K562 (cell line): ENCODE measurements around the gene KCTD17. TPM values are rescaled to one million over a fixed set of nuclear protein-coding genes. Genes with fewer than 3 reads are reported as not detected.

ENCODE experiments used
- ARID4B ChIP-seq: sonication (generic); formaldehyde crosslinking; IDR thresholded peaks from 2 replicates; pipeline ENCODE4 v1.8.0; 2022; ENCODE audit warnings: mild to moderate bottlenecking, missing genetic modification reagents
- CLOCK ChIP-seq: fragments of 250-450 bp; sonication (Bioruptor Pico); IDR thresholded peaks from 2 replicates; pipeline ENCODE4 v1.4.0; 2020; ENCODE audit warnings: mild to moderate bottlenecking, moderate library complexity, borderline replicate concordance
- CXXC5 ChIP-seq: fragments of 250-450 bp; sonication (Bioruptor Pico); IDR thresholded peaks from 2 replicates; pipeline ENCODE4 v1.8.0; 2022; ENCODE audit warnings: inconsistent platforms, mild to moderate bottlenecking, moderate library complexity
- EZH2 ChIP-seq: IDR thresholded peaks from 2 replicates; pipeline ENCODE4 v1.6.1; 2012; ENCODE audit warnings: low read depth, mild to moderate bottlenecking, inconsistent platforms, low read length, borderline replicate concordance
- FOXJ3 ChIP-seq: sonication (generic); formaldehyde crosslinking; IDR thresholded peaks from 2 replicates; pipeline ENCODE4 v1.4.0; 2020; ENCODE audit warnings: mild to moderate bottlenecking, missing genetic modification reagents
- HMGN3 ChIP-seq: IDR thresholded peaks from 2 replicates; pipeline ENCODE4 v1.6.1; 2011; ENCODE audit warnings: borderline replicate concordance, low read depth, mild to moderate bottlenecking, mixed read lengths, low read length; ENCODE audit not compliant: insufficient read length; ENCODE audit errors: extremely low read depth
- MLLT1 ChIP-seq, 2 experiments: fragments of 450-650 bp; IDR thresholded peaks; 2 replicates each; pipeline ENCODE4 v1.6.1; 2016
- PHF8 ChIP-seq: fragments of 200-600 bp; sonication (generic); IDR thresholded peaks from 2 replicates; pipeline ENCODE4 v1.6.1; 2012; ENCODE audit warnings: mixed run types, mild to moderate bottlenecking, inconsistent platforms, low read length, moderate library complexity, borderline replicate concordance
- POLR2A ChIP-seq: fragments of 450-650 bp; conservative IDR thresholded peaks from 2 replicates; pipeline ENCODE4 v1.6.1; 2016
- RBBP5 ChIP-seq: fragments of 200-600 bp; sonication (generic); IDR thresholded peaks from 2 replicates; pipeline ENCODE4 v1.6.1; 2012; ENCODE audit warnings: borderline replicate concordance, mild to moderate bottlenecking, low read length, control low read depth, inconsistent platforms; ENCODE audit not compliant: insufficient read depth, poor library complexity, severe bottlenecking
- TBP ChIP-seq: optimal IDR thresholded peaks from 2 replicates; pipeline ENCODE3; 2011; ENCODE audit warnings: low read depth, low read length, improper control_type of control experiment
- YY1 ChIP-seq, 3 experiments: IDR thresholded peaks; 2 replicates each; pipeline ENCODE4 v1.6.1; 2011; ENCODE audit warnings: low read length in 2 of 3, mild to moderate bottlenecking in 2 of 3, moderate library complexity in 2 of 3, borderline replicate concordance in 1 of 3, control low read depth in 1 of 3, low read depth in 1 of 3; ENCODE audit not compliant: insufficient read depth in 3 of 3, insufficient replicate concordance in 2 of 3, control insufficient read depth in 1 of 3, insufficient read length in 1 of 3; ENCODE audit errors: extremely low read depth in 1 of 3
- ZHX1 ChIP-seq: fragments of 150-350 bp; conservative IDR thresholded peaks from 2 replicates; pipeline ENCODE4 v1.6.1; 2014; ENCODE audit warnings: low read length
- polyA plus RNA-seq, 8 experiments: library from polyadenylated mRNA; depleted of rRNA in 4 of 8; stranded (reverse) in 5 of 8; unstranded in 3 of 8; fragments of >200 nt; fragmentation: Nextera tagmentation in 2 of 8; fragmentation: Illumina TruSeq in 1 of 8; extraction: Ambion mirVana in 2 of 8; extraction: Trizol in 1 of 8; gene quantifications; 2 replicates each; pipeline versions ENCODE4 v1.2.1 to v1.2.3, GENCODE V29; 2011 to 2014; ENCODE audit warnings: inconsistent platforms in 1 of 8, missing spikeins in 1 of 8
- total RNA-seq, 7 experiments: library from RNA; depleted of rRNA in 6 of 7; stranded (reverse); fragments of >200 nt in 6 of 7; fragmentation: Illumina TruSeq in 2 of 7; extraction: Trizol in 2 of 7; gene quantifications; 2 replicates each; pipeline versions ENCODE4 v1.2.1 to v1.2.3, GENCODE V29; 2011 to 2021; ENCODE audit warnings: low replicate concordance in 1 of 7

Gene KCTD17
- total and polyA plus RNA-seq, 9 of the 15 experiments (the other 6 are each of a cell fraction or from before 2014, with no cell fraction given) = 0.22 to 0.90 (median 0.49) TPM; not detected in 2

DNA sequence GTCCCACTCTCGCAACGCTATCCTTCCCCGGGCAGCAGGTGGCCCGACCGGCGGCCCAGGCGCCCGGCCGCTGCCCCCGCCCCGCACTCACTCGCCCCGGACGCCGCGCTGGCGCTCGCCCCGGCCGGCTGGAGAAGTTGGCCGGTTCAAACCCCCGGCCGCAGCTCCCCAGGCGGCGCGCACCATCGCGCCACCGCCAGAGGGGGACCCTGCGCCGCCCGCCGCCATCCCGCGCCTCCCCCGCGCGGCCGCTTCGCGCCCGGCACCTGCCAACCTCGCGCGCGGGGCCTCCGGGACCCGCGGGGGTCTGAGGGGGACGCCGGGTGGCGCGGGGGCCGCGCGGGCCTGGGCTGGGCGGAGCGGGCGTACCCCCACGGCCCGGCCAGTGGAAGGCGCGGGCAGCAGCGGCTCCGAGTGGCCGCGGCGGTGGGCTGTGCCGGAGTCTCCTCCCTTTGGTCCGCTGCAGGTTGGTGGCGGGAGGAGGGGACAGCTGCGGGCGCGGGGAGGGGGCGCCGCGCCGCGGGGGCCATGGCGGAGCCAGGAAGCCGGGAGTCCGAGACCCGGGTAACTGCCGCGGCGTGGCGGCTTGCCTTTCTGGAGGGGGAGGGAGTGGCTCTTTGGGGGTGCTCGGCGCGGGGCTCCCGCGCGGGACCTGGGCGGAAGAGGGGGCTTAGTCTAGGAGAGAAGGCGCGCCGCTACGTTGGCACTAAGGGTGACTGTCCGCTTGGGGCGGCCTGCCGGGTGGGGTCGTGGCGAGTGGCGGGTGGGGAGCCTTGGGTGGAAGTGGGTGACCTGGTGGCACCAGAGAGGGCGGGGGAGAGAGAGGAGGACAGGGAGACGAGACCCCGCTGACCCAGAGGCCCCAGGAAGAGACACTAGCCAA lies 32.0 kb upstream of the KCTD17 start, which contains the start of the genes MPST and TST (continued):
- TF ChIP-seq MLLT1 (IDR thresholded peaks at IDR 0.05) = 0 out of 4 replicates have a peak, but pooled peaks of 1 of the 2 experiments have one; percentile 36
- no peak for TF ChIP-seq ZHX1
- peak; percentile 64 for TF ChIP-seq CXXC5
- TF ChIP-seq YY1 (IDR thresholded peaks at IDR 0.05; ENCODE audit: borderline replicate concordance in 1 of 3, control insufficient read depth in 1 of 3, extremely low read depth in 1 of 3, insufficient read depth in 3 of 3, insufficient read length in 1 of 3, insufficient replicate concordance in 2 of 3, low read depth in 1 of 3, low read length in 2 of 3) = peak in 1 of 3 experiments; percentile 55
- no peak for TF ChIP-seq CLOCK (CRISPR knock-in tag)
- no peak for TF ChIP-seq FOXJ3 (CRISPR knock-in tag)
- TF ChIP-seq HMGN3 = peak; percentile 55
- 0 out of 2 replicates have a peak, but pooled peaks have one; percentile 26 for TF ChIP-seq ARID4B (CRISPR knock-in tag)
- TF ChIP-seq POLR2A = peak; percentile 55
- TF ChIP-seq PHF8 = peak; percentile 83; the same call in 1 of the 2 replicates
- TF ChIP-seq EZH2 = no peak
- TF ChIP-seq RBBP5 = peak; percentile 17
- peak; percentile 60 for TF ChIP-seq TBP
